Measurements from ENCODE around the gene SLC6A20. TPM values are rescaled to one million over a fixed set of nuclear protein-coding genes. Genes with fewer than 3 reads are reported as not detected.

SLC6A20 gene
- total RNA-seq, 1 donor from 2014 or later = 1.2 TPM

DNA sequence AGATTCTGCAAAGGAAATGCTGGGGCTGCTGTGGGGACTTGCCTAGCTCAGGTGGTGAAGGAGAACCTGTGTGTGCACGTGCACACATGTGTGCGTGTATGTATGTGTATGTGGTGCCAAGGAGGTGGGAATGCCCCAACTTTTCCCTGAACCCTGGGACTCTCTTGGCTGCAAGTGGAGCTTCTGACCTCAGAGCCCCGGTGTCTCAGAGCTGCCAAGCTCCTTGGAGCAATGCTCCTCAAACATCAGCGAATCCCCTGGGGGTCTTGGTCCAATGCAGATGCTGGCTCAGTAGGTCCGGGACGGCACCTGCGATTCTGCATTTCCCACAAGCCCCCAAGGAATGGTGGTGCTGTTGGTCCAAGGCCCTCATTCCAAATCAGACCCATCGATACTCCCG is 5.8 kb upstream of the SLC6A20 start:
- DNase-seq = no peak

DNA sequence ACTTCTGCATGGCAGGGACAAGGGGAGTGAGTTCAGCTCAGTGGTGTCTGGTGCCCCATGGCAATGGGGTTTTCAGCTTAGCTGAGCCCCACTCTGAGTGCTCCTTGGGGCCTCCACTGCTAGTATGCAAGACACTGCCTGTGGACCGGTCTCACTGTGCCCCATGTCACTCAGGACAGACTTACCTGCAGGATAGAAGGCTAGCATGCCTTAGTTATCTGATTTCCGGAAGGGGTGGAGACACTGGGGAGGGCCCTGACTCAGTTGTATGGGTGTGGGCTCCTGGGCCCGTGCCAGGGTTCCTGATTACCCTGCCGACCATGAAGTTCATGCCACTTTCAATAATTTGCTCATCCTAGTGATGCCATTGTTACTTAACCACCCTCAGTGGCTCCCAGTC is 4.3 kb upstream of the SLC6A20 start:
- no peak for DNase-seq

GRCh38 chr3:45799586-45799985 is 3.2 kb upstream of the SLC6A20 start:
- DNase-seq = no peak

DNA sequence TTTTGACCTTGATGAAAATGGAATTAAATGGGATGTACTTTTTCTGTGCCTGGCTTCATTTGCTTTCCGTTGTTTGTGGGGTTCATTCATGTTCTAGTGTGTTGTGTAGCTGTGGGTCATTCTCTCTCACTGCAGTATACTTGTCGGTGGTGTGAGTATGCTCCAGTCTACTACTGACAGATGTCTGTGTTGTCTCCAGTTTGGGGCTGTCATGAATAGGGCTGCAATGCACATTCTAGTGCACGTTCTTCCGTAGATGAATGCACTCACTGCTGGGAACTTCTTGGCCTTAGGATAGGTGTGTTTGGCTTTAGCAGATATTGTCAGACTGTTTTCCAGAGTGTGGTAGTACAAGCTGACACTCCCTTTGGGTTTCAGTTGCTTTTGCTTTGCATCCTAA is 1.7 kb upstream of the SLC6A20 start:
- DNase-seq = peak; percentile 20

DNA sequence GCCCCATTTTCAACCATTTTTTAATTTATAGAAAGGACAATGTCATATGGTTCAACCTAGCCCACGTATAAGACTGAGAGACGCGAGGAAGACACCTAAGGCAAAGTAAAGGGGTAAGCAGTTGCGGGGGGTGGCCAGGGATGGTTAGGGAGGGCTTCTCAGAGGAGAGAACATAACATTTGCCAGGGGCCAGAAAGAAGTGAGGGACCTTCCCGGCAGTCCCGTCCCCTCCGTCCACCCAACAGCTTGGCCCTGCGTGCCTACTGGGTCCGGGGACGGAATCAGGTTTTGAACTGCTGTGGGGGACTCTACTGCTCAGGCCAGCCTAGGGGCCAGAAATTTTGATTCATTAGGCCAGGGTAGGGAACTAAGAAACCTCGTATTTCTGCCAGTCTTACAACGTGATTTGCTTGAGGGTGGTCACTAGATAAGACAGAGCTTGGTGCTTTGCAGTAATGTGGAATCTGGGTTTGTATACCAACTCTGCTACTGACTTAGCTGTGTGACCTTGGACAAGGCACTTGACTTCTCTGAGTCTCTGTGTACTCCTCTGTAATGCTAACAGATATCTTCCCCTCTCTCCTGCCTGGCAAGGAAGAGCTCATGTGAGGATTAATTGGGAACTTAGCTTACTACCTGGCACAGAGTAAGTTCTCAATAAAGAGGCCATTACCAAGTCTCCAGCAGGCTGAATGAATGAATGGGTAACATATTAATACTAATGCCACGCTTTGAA is 734 bp upstream of the SLC6A20 start:
- no peak for DNase-seq

DNA sequence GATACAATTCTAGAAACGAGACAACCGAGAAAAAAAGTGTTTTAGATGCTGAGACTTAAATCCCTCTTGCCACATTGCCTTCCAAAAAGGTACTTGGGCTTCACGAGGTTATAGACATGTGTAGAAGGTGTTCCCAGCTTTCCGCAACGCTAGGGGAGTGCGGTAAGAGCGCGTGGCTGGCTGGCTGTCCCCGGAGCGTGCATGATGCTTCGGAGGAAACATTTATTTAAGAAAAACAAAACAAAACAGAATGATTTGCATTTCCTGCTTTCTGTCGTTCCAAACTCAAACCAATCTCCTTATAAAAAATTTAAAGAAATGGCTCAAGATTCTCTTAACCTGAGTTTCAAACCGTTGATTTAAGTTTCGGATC is 841 bp downstream of the SLC6A20 start:
- peak; percentile 45 for DNase-seq

GRCh38 chr3:45794660-45795059 is 1.7 kb downstream of the SLC6A20 start:
- no peak for DNase-seq

- DNase-seq = no peak
These were observed 2.2 kb downstream of the SLC6A20 start for GRCh38 chr3:45794177-45794560.

- no peak for DNase-seq
These were observed 2.7 kb downstream of the SLC6A20 start for GRCh38 chr3:45793482-45794176.

GRCh38 chr3:45792516-45793172 is 3.7 kb downstream of the SLC6A20 start:
- DNase-seq = no peak

DNA sequence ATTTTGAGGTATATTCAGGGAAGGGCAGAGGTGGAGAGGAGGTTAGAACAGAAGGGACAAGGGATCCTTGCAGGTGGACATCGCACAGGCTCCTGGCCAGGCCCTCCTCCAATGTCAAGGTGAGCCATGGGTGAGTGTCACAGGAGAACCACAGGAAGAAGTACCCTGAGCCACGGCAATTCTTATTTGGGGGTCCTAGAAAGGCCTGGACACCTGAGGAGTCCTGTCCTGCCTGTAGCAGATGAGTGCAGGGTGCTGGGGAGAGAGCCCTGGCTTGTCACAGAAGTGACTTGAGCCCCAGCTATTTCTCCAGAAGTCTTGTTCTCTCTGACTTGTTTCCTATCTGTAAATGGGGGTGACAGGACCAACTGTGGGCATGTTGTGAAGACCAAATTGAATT is 4.3 kb downstream of the SLC6A20 start:
- DNase-seq = no peak

DNA sequence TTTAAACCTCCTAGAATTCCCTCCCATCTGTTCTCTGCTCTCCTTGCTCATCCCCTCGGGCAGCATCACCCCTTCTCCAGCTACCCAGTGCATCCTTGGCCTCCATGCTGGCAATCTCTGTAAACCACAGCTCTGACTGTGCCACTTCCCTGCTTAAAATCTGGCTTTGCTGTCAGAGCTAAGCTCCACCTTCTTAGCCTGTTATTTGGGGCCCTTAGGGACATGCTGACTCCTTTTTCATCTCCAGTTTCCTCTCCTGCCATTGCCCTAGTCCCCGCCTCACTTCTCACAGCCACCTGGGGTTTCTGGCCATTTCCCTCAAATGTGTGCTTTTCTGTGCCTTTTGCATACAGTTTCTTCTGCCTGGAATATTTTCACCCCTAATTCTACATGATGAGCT is 5.7 kb downstream of the SLC6A20 start:
- DNase-seq = no peak

DNA sequence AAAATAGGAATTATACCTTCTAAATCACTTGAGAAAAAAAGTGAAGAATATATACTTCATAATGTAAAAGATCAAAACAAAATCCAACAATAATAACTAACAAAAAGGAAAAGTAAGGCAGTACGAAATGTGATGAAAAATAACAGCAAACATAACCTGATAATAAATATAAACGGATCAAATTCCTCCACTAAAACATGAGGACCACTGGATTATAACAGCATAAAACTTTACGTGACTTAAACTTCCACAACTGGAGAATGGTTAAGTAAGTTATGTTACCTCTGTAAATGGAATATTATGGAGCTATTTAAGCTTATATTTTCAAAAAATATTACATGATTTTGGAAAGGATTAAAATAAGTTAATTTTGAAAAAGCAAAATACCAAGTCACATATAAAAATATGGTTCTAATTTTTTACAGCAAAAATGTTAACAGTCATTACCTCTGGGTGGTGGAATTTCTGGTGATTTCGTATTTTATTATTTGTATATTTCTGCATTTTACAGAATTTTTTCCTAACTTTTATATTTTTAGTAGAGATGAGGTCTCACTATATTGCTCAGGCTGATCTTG is 7.0 kb downstream of the SLC6A20 start:
- no peak for DNase-seq

DNA sequence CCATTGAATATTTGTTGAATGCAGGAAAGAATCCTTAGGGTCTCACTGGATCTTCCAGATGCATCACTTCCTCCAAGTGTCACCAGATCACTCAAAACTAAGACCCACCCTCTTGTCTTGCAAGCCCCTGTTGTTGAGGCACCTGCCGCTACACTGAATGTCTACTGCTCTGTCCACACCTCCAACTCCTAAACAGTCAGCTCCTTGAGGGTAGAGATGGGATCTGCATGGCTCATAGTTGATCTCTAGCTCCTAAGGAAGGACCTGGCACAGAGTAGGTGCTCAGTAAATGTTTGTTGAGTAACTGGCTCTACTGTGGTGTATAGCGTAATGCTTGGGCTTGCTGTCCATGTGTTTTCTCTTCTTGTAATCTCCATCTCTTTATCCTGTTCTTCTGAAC is 8.8 kb downstream of the SLC6A20 start:
- peak; percentile 19 for DNase-seq

- DNase-seq = no peak
These were observed 9.4 kb downstream of the SLC6A20 start for GRCh38 chr3:45786801-45787495.

DNA sequence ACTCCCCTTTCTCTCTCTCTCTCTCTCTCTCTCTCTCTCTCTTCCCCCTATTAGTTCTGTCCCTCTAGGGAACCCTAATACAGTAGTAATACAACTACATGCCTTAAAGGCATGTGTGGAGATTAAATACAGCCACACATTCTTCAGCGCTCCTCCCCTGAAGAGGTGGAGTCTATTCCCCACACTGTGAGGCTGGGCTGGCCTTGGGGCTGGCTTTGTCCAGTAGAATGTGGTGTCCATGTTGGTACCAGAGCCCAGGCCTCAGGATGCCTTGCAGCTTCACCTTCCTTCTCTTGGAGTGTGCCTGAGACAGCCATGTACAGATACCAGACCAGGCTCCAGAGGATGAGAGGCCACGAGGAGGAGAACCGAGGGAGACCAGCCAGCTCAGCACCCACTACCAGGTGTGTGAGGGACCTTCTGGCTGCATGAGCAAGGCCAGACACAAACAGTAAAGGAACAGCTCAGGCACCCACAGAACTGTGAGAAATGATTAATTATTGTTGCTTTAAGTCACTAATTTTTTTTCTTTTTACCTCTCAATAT is 10.7 kb downstream of the SLC6A20 start:
- DNase-seq = no peak

- no peak for DNase-seq
These were observed 12.7 kb downstream of the SLC6A20 start for GRCh38 chr3:45783667-45784066.

DNA sequence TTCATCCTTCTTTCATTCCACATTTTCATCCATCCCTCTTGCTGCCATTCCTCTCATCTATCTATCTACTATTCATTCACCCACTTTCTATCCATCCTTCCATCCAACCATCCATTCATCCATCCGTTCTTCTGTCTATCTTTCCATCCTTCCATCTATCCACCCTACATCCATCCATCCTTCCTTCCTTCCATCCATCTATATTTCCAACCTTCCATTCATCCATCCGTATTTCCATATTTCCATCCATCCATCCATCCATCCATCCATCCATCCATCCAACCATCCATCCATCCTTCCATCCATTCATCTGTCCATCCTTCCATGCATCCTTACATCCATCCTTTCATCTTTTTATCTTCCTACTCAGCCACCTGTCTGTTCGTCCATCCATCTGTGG is 14.0 kb downstream of the SLC6A20 start:
- no peak for DNase-seq

DNA sequence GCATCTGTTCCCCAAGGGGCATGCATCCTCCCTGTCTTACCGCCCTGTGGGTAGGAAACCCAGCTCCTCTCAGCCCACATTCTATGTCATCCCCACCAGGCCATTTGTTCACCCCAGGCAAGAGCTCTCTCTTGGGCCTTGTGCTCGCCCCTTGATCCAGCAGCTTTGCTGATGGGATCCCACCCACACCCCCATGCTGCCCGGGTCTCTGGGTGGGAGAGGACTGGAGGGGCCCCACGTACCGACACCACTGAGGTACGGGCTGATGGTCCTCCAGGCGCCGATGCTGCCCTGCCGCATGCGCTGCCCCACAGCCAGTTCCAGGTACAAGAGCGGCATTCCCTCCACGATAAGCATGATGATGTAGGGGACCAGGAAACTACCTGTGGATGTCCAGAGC is 14.5 kb downstream of the SLC6A20 start:
- no peak for DNase-seq

GRCh38 chr3:45781271-45781670 is 15.1 kb downstream of the SLC6A20 start:
- no peak for DNase-seq

- DNase-seq = no peak
These were observed 16.3 kb downstream of the SLC6A20 start for GRCh38 chr3:45779746-45780735.
